Tibial nerve (tissue), 4 donors: ENCODE results near the gene RBP7. TPM values are rescaled to one million over a fixed set of nuclear protein-coding genes. Genes with fewer than 3 reads are reported as not detected.

Experiments used
- DNase-seq, 2 donors: peaks; one replicate each; pipeline ENCODE4 v3.0.0-alpha.2; 2019; ENCODE audit warnings: low spot score in 2 of 2
- H3K27ac ChIP-seq, 4 donors: fragments of 200-600 bp; sonication (generic) in 3 of 4; one replicate each; pipeline ENCODE4 v1.5.1; 2017 to 2019; ENCODE audit warnings: mild to moderate bottlenecking in 1 of 4
- H3K27me3 ChIP-seq, 2 donors: fragments of 200-600 bp; sonication (generic) in 1 of 2; one replicate each; pipeline versions ENCODE4 v1.5.1 to v1.6.0; 2017 to 2019
- H3K36me3 ChIP-seq, 3 donors: fragments of 200-600 bp; sonication (generic); one replicate each; pipeline ENCODE4 v1.5.1; 2018 to 2019
- H3K4me1 ChIP-seq, 4 donors: fragments of 200-600 bp; sonication (generic) in 3 of 4; one replicate each; pipeline ENCODE4 v1.5.1; 2017 to 2019
- H3K4me3 ChIP-seq, 4 donors: fragments of 200-600 bp; sonication (generic) in 3 of 4; one replicate each; pipeline ENCODE4 v1.5.1; 2017 to 2019; ENCODE audit warnings: mild to moderate bottlenecking in 1 of 4, moderate library complexity in 1 of 4
- H3K9me3 ChIP-seq, 4 donors: fragments of 200-600 bp; sonication (generic) in 3 of 4; one replicate each; pipeline ENCODE4 v1.5.1; 2017 to 2019
- CTCF ChIP-seq, 5 experiments: fragments of 200-600 bp in 3 of 5; fragments of 450-650 bp in 2 of 5; sonication (generic) in 3 of 5; IDR thresholded peaks; one replicate each; pipeline ENCODE4 v1.5.1; 2016 to 2019; ENCODE audit warnings: antibody characterized with exemption in 5 of 5, mild to moderate bottlenecking in 3 of 5, moderate library complexity in 2 of 5
- EP300 ChIP-seq, 2 donors: sonication (generic); formaldehyde crosslinking; IDR thresholded peaks; one replicate each; pipeline ENCODE4 v1.6.1; 2017; ENCODE audit warnings: antibody characterized with exemption in 2 of 2, mild to moderate bottlenecking in 1 of 2
- POLR2A ChIP-seq, 2 donors: fragments of 450-650 bp; IDR thresholded peaks; one replicate each; pipeline ENCODE4 v1.6.1; 2017; ENCODE audit warnings: antibody characterized with exemption in 2 of 2, mild to moderate bottlenecking in 2 of 2, moderate library complexity in 2 of 2
- WGBS, 2 donors: methylation state at CpG; one replicate each; pipeline ENCODE4 v1.1.5; 2018; 5-methylcytosine and 5-hydroxymethylcytosine counted together
- total RNA-seq, 4 donors: library from RNA; depleted of rRNA; stranded (reverse); fragments of >200 nt; gene quantifications; one replicate each; pipeline ENCODE4 v1.1.0, GENCODE V29; 2016

RBP7 gene
- total RNA-seq, 4 donors from 2014 or later = 17.2 to 54.3 (median 33.7) TPM

DNA sequence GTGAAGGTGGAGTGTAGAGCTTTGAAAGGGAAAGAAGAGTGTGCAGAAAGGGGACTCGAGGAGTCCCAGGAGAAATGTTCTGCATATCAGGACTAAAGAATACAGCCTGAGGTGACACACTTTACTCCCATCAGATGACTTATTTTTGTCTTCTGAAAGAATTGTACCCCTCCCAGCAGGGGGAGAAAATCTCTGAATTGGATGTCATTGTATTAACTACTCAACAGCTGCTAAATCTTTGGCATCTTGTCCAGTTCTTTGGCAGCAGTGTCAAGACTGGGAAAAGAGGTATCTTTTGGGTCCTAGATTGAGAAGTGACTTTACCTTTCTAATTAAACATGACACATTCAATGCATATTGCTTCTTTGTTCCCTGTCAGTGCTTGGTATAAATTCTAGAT lies 54.6 kb downstream of the RBP7 start:
- no peaks in the 10 kb centered on the region for H3K27me3 ChIP-seq
- peaks cover 0 to 41% (median 10%) of the 10 kb centered on the region in 4 donors for H3K4me1 ChIP-seq
- no peak for DNase-seq
- H3K4me3 ChIP-seq = no peak overlapping the region
- H3K9me3 ChIP-seq = no peaks in the 10 kb centered on the region
- H3K27ac ChIP-seq = no peak overlapping the region
- peaks cover 0 to 25% (median 0%) of the 10 kb centered on the region in 3 donors for H3K36me3 ChIP-seq
- TF ChIP-seq POLR2A (IDR thresholded peaks at IDR 0.05) = no peak
- no peak for TF ChIP-seq EP300 (IDR thresholded peaks at IDR 0.05)
- no peak for TF ChIP-seq CTCF (IDR thresholded peaks at IDR 0.05)
- WGBS, 2 donors = 79 to 84% methylated on average over 1 of the region's 1 CpG

DNA sequence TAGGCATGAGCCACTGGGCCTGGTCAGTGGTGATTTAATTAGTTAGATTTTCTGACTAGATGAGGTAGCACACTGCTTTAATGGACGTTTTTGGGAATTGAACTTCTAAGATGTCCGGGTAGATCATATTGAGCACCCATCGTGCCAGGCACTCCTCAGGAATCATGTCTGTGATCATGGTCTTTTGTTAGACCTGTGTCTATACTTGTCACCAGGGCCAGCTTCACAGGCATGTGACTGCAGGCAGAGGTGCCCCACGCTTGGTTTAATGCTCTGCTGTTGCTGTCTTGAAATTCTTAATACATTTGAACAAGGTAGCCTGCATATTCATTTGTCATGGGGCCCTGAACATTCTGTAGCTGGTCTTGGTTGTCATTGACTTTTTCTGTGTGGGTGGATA lies 55.3 kb downstream of the RBP7 start:
- Histone ChIP-seq H3K36me3 (peaks cover 0 to 25% (median 0%) of the 10 kb centered on the region in 3 donors), H3K9me3 (no peaks in the 10 kb centered on the region), H3K4me1 (peaks cover 0 to 39% (median 4%) of the 10 kb centered on the region in 4 donors), H3K4me3 (no peak overlapping the region), H3K27ac (no peak overlapping the region), H3K27me3 (no peaks in the 10 kb centered on the region)
- 89 to 95% methylated on average over 4 of the region's 4 CpGs for WGBS, 2 donors
- TF ChIP-seq EP300 (IDR thresholded peaks at IDR 0.05) (no peak), POLR2A (IDR thresholded peaks at IDR 0.05) (no peak), CTCF (IDR thresholded peaks at IDR 0.05) (no peak)
- DNase-seq = no peak

GRCh38 chr1:10054465-10054864 lies 57.4 kb downstream of the RBP7 start:
- H3K9me3 ChIP-seq = no peaks in the 10 kb centered on the region
- TF ChIP-seq POLR2A (IDR thresholded peaks at IDR 0.05) (no peak), EP300 (IDR thresholded peaks at IDR 0.05) (no peak), CTCF (IDR thresholded peaks at IDR 0.05) (no peak)
- peaks cover 0 to 45% (median 2%) of the 10 kb centered on the region in 4 donors for H3K4me1 ChIP-seq
- no peak overlapping the region for H3K4me3 ChIP-seq
- no peak for DNase-seq
- H3K27me3 ChIP-seq = no peaks in the 10 kb centered on the region
- H3K27ac ChIP-seq = no peak overlapping the region
- 44 to 48% methylated on average over 2 of the region's 2 CpGs for WGBS, 2 donors
- peaks cover 0 to 37% (median 0%) of the 10 kb centered on the region in 3 donors for H3K36me3 ChIP-seq

DNA sequence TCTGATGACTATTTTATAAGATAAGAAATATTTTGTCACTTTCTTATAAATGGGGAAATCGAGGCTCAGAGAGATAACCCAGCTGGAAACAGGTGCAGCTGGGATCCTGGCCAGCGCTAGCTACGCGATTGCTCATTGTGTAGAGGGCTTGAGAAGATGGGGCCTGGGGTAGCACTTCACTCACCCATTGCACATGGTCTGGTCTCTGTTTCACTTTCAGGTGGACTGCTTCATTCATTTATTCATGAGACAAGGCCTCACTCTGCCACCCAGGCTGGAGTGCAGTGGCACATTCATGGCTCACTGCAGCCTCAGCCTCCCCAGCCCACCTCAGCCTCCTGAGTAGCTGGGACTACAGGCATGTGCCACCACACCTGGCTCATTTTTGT lies 59.6 kb downstream of the RBP7 start:
- peak overlapping the region in 1 of 4 donors; percentile 46 for H3K27ac ChIP-seq
- peaks cover 0 to 47% (median 2%) of the 10 kb centered on the region in 4 donors for H3K4me1 ChIP-seq
- DNase-seq = no peak
- WGBS, 2 donors = 94 to 96% methylated on average over 4 of the region's 4 CpGs
- peaks cover 0 to 23% (median 0%) of the 10 kb centered on the region in 3 donors for H3K36me3 ChIP-seq
- TF ChIP-seq EP300 (IDR thresholded peaks at IDR 0.05) = no peak
- TF ChIP-seq POLR2A (IDR thresholded peaks at IDR 0.05) = no peak
- no peak for TF ChIP-seq CTCF (IDR thresholded peaks at IDR 0.05)
- no peaks in the 10 kb centered on the region for H3K27me3 ChIP-seq
- H3K9me3 ChIP-seq = no peaks in the 10 kb centered on the region
- no peak overlapping the region for H3K4me3 ChIP-seq

DNA sequence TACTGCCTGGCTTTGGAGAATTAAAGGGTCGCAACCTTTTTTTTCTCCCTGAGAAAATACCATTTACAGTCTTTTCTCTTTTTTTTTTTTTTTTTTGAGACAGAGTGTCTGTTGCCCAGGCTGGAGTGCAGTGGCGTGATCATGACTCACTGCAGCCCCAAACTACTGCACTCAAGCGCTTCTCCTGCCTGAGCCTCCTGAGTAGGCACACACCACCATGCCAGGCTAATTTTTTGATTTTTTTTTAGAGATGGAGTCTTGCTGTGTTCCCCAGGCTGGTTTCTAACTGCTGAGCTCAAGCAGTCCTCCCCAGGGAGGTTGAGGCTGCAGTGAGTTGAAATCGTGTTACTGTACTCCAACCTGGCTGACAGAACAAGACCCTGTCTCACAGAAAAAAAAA lies 60.3 kb downstream of the RBP7 start:
- Histone ChIP-seq H3K36me3 (peaks cover 0 to 20% (median 0%) of the 10 kb centered on the region in 3 donors), H3K4me3 (no peak overlapping the region), H3K9me3 (no peaks in the 10 kb centered on the region), H3K27me3 (no peaks in the 10 kb centered on the region), H3K27ac (peak overlapping the region in 2 of 4 donors; percentile 29 to 33), H3K4me1 (peaks cover 0 to 47% (median 2%) of the 10 kb centered on the region in 4 donors)
- TF ChIP-seq EP300 (IDR thresholded peaks at IDR 0.05) = no peak
- TF ChIP-seq POLR2A (IDR thresholded peaks at IDR 0.05) = no peak
- no peak for TF ChIP-seq CTCF (IDR thresholded peaks at IDR 0.05)
- 70 to 73% methylated on average over 4 of the region's 4 CpGs for whole genome bisulfite sequencing, 2 donors
- no peak for DNase-seq
